LoVo (cell line): Measurements from ENCODE around the gene UBR1.
A peak's percentile ranks its signal among the peaks of the same experiment; 100 is the strongest.

ENCODE experiments used
- DNase-seq: peaks from one replicate; pipeline ENCODE4 v3.0.0-alpha.2; 2016; ENCODE audit warnings: low spot score

Gene UBR1

GRCh38 chr15:43107751-43108150 lies 1.9 kb upstream of the UBR1 start:
- no peak for DNase-seq

GRCh38 chr15:43106486-43106829 lies 620 bp upstream of the UBR1 start:
- no peak for DNase-seq

GRCh38 chr15:43105077-43105736 lies 631 bp downstream of the UBR1 start:
- DNase-seq = peak; percentile 27

GRCh38 chr15:43104426-43104825 lies 1.4 kb downstream of the UBR1 start:
- no peak for DNase-seq

- DNase-seq = no peak
These were observed 1.9 kb downstream of the UBR1 start for GRCh38 chr15:43103907-43104306.

GRCh38 chr15:43102187-43102586 lies 3.7 kb downstream of the UBR1 start:
- no peak for DNase-seq

- DNase-seq = no peak
These were observed 4.9 kb downstream of the UBR1 start for GRCh38 chr15:43100971-43101370.

- no peak for DNase-seq
These were observed 6.6 kb downstream of the UBR1 start for GRCh38 chr15:43099105-43099845.

- no peak for DNase-seq
These were observed 9.4 kb downstream of the UBR1 start for GRCh38 chr15:43096411-43096810.

GRCh38 chr15:43095708-43096347 lies 10.0 kb downstream of the UBR1 start:
- no peak for DNase-seq

- no peak for DNase-seq
These were observed 10.6 kb downstream of the UBR1 start for GRCh38 chr15:43095243-43095642.

- DNase-seq = no peak
These were observed 11.3 kb downstream of the UBR1 start for GRCh38 chr15:43094416-43095030.

- no peak for DNase-seq
These were observed 12.8 kb downstream of the UBR1 start for GRCh38 chr15:43093026-43093425.

GRCh38 chr15:43091859-43092258 lies 14.0 kb downstream of the UBR1 start:
- DNase-seq = no peak

- no peak for DNase-seq
These were observed 19.3 kb downstream of the UBR1 start for GRCh38 chr15:43086551-43086950.

GRCh38 chr15:43085921-43086320 lies 19.9 kb downstream of the UBR1 start:
- DNase-seq = no peak

GRCh38 chr15:43082509-43082908 lies 23.3 kb downstream of the UBR1 start:
- DNase-seq = no peak

GRCh38 chr15:43081283-43081682 lies 24.6 kb downstream of the UBR1 start:
- no peak for DNase-seq

GRCh38 chr15:43071451-43071850 lies 34.4 kb downstream of the UBR1 start:
- no peak for DNase-seq

- no peak for DNase-seq
These were observed 34.9 kb downstream of the UBR1 start for GRCh38 chr15:43070893-43071292.

GRCh38 chr15:43070249-43070648 lies 35.6 kb downstream of the UBR1 start:
- DNase-seq = no peak

- DNase-seq = no peak
These were observed 37.9 kb downstream of the UBR1 start for GRCh38 chr15:43067717-43068461.
